Prostate gland (tissue), 2 donors: ENCODE data around the gene RALGPS2. TPM values are rescaled to one million over a fixed set of nuclear protein-coding genes. Genes with fewer than 3 reads are reported as not detected.
"Not testable (repeated sequence)": the region's sequence is repeated elsewhere in the genome, so short reads cannot be mapped to it uniquely, and the experiment has no call there.

ENCODE experiments used
- DNase-seq: peaks from one replicate; pipeline ENCODE4 v3.0.0-alpha.2; 2019; ENCODE audit warnings: low spot score
- H3K27ac ChIP-seq, 2 donors: fragments of 200-600 bp; sonication (generic); 2 replicates each; pipeline ENCODE4 v1.5.1; 2017 to 2019
- H3K27me3 ChIP-seq: fragments of 200-600 bp; sonication (generic); replicated peaks from 2 replicates; pipeline ENCODE4 v1.5.1; 2019; ENCODE audit not compliant: insufficient read depth
- H3K36me3 ChIP-seq, 2 donors: fragments of 200-600 bp; sonication (generic); 1 replicate in 1 of 2; 2 replicates in 1 of 2; pipeline versions ENCODE4 v1.5.1 to v1.8.1; 2017 to 2019
- H3K4me1 ChIP-seq: fragments of 200-600 bp; sonication (generic); replicated peaks from 2 replicates; pipeline ENCODE4 v1.5.1; 2019
- H3K4me3 ChIP-seq, 2 donors: fragments of 200-600 bp; sonication (generic); 2 replicates each; pipeline ENCODE4 v1.5.1; 2017 to 2019
- H3K9me3 ChIP-seq: fragments of 200-600 bp; sonication (generic); 2 replicates; pipeline ENCODE4 v1.5.1; 2017
- CTCF ChIP-seq, 4 experiments: fragments of 200-600 bp in 2 of 4; fragments of 450-650 bp in 2 of 4; sonication (generic) in 2 of 4; IDR thresholded peaks; 1 replicate in 3 of 4; 2 replicates in 1 of 4; pipeline ENCODE4 v1.5.1; 2016 to 2019; ENCODE audit warnings: antibody characterized with exemption in 4 of 4, mild to moderate bottlenecking in 2 of 4, moderate library complexity in 2 of 4
- POLR2A ChIP-seq: fragments of 450-650 bp; IDR thresholded peaks from one replicate; pipeline ENCODE4 v1.6.1; 2016; ENCODE audit warnings: antibody characterized with exemption, mild to moderate bottlenecking
- POLR2AphosphoS5 ChIP-seq: sonication (generic); formaldehyde crosslinking; IDR thresholded peaks from one replicate; pipeline ENCODE4 v1.6.1; 2017; ENCODE audit warnings: antibody characterized with exemption
- WGBS: methylation state at CpG from one replicate; pipeline ENCODE4 v1.1.5; 2018; 5-methylcytosine and 5-hydroxymethylcytosine counted together
- intact Hi-C: fragments of 100-400 bp; cut with DNase I; formaldehyde crosslinking; loops from one replicate; pipeline ENCODE4 v1.14.2; 2022
- total RNA-seq, 2 donors: library from RNA; depleted of rRNA; stranded (reverse); fragments of >200 nt; gene quantifications; one replicate each; pipeline ENCODE4 v1.1.0, GENCODE V29; 2016

RALGPS2 gene
- total RNA-seq, 2 donors from 2014 or later, result 25.6 to 26.2 TPM

GRCh38 chr1:178746345-178746744 lies 21.3 kb downstream of the RALGPS2 start:
- intact Hi-C loops, result no loop called here
- TF ChIP-seq CTCF (IDR thresholded peaks at IDR 0.05) (no peak), POLR2AphosphoS5 (no peak), POLR2A (no peak)
- no peak overlapping the region for H3K27ac ChIP-seq
- H3K9me3 ChIP-seq, result no peaks in the 10 kb centered on the region
- WGBS, result 89% methylated on average over 2 of the region's 2 CpGs
- DNase-seq, result no peak
- H3K36me3 ChIP-seq, result no peaks in the 10 kb centered on the region
- H3K4me3 ChIP-seq, result no peak overlapping the region
- H3K4me1 ChIP-seq, result peaks cover 2% of the 10 kb centered on the region
- no peaks in the 10 kb centered on the region for H3K27me3 ChIP-seq

- WGBS, result 96% methylated on average over 3 of the region's 3 CpGs
- H3K27ac ChIP-seq, H3K4me1 ChIP-seq, H3K36me3 ChIP-seq, H3K4me3 ChIP-seq, H3K9me3 ChIP-seq, H3K27me3 ChIP-seq, intact Hi-C loops, DNase-seq: not testable (repeated sequence)
Measured at GRCh38 chr1:178747361-178747760, 22.3 kb downstream of the RALGPS2 start.

- 89% methylated on average over 5 of the region's 5 CpGs for WGBS
- Histone ChIP-seq H3K4me1 (peaks cover 2% of the 10 kb centered on the region), H3K9me3 (no peaks in the 10 kb centered on the region), H3K27ac (no peak overlapping the region), H3K36me3 (no peaks in the 10 kb centered on the region), H3K4me3 (no peak overlapping the region), H3K27me3 (no peaks in the 10 kb centered on the region)
- intact Hi-C loops, result no loop called here
- TF ChIP-seq CTCF (IDR thresholded peaks at IDR 0.05), result no peak
- TF ChIP-seq POLR2AphosphoS5, result no peak
- no peak for TF ChIP-seq POLR2A
- no peak for DNase-seq
Measured at GRCh38 chr1:178749581-178750166, 24.6 kb downstream of the RALGPS2 start.

- TF ChIP-seq CTCF (IDR thresholded peaks at IDR 0.05), result no peak
- TF ChIP-seq POLR2A, result no peak
- no peak for TF ChIP-seq POLR2AphosphoS5
Measured at GRCh38 chr1:178751046-178751445, 26.0 kb downstream of the RALGPS2 start.

GRCh38 chr1:178752891-178753290 lies 27.8 kb downstream of the RALGPS2 start:
- WGBS, result 36% methylated on average over 2 of the region's 2 CpGs
- H3K36me3 ChIP-seq, result no peaks in the 10 kb centered on the region
- intact Hi-C loops, result loop anchor here (1.0 to 2.0 kb wide), 2 partner anchors 28 to 211 kb away; partner anchors contain the start of gene RALGPS2
- H3K4me1 ChIP-seq, result peaks cover 2% of the 10 kb centered on the region
- no peaks in the 10 kb centered on the region for H3K9me3 ChIP-seq
- H3K4me3 ChIP-seq, result no peak overlapping the region
- H3K27me3 ChIP-seq, result no peaks in the 10 kb centered on the region
- no peak overlapping the region for H3K27ac ChIP-seq
- TF ChIP-seq POLR2A, result no peak
- TF ChIP-seq POLR2AphosphoS5, result peak; percentile 61
- peak; percentile 23 for DNase-seq

More at GRCh38 chr1:178751046-178751445, 26.0 kb downstream of the RALGPS2 start:
- H3K4me3 ChIP-seq, result no peak overlapping the region
- H3K4me1 ChIP-seq, result peaks cover 2% of the 10 kb centered on the region
- intact Hi-C loops, result no loop called here
- peak overlapping the region; percentile 45 to 61 for H3K27ac ChIP-seq
- no peaks in the 10 kb centered on the region for H3K9me3 ChIP-seq
- no peak for DNase-seq
- 31% methylated on average over 4 of the region's 4 CpGs for WGBS
- H3K36me3 ChIP-seq, result no peaks in the 10 kb centered on the region
- no peaks in the 10 kb centered on the region for H3K27me3 ChIP-seq

GRCh38 chr1:178754655-178755256 lies 29.7 kb downstream of the RALGPS2 start:
- not testable (repeated sequence) for DNase-seq, H3K4me3 ChIP-seq

More at GRCh38 chr1:178754655-178755256, 29.7 kb downstream of the RALGPS2 start:
- H3K27ac ChIP-seq, H3K4me1 ChIP-seq, H3K36me3 ChIP-seq, H3K27me3 ChIP-seq, intact Hi-C loops, H3K9me3 ChIP-seq: not testable (repeated sequence)
- WGBS, result 99% methylated on average over 3 of the region's 3 CpGs
